B cell (primary cell): ENCODE results near the gene ACACB. TPM values are rescaled to one million over a fixed set of nuclear protein-coding genes. Genes with fewer than 3 reads are reported as not detected.

Experiments
- ATAC-seq: fragments of 200-7000 bp; cut with Tn5 transposase; one replicate; pipeline ENCODE4 v1.10.0; 2021; ENCODE audit warnings: low read depth, mild to moderate bottlenecking, moderate number of reproducible peaks, moderate library complexity
- CTCF ChIA-PET: fragments of 350-600 bp; sonication (Branson Sonifier 250); formaldehyde crosslinking; loops from one replicate; lab custom pipeline; 2021; ENCODE audit warnings: antibody characterized with exemption, inconsistent platforms; lab: Charles Lee
- POLR2A ChIA-PET: fragments of 350-600 bp; sonication (Branson Sonifier 250); formaldehyde crosslinking; loops from one replicate; lab custom pipeline; 2021; ENCODE audit warnings: antibody characterized with exemption; lab: Charles Lee
- DNase-seq: peaks from one replicate; pipeline ENCODE4 v3.0.0; 2013
- H2AFZ ChIP-seq: 2 replicates; pipeline ENCODE4 v1.6.1; 2012; ENCODE audit warnings: mild to moderate bottlenecking, low read depth, low read length; ENCODE audit not compliant: insufficient read depth, poor library complexity, severe bottlenecking
- H3K27ac ChIP-seq, 2 donors: 1 replicate in 1 of 2; 2 replicates in 1 of 2; pipeline ENCODE4 v1.5.1; 2012 to 2013; ENCODE audit warnings: low read length in 2 of 2, mild to moderate bottlenecking in 2 of 2, moderate library complexity in 1 of 2
- H3K27me3 ChIP-seq, 4 experiments: fragments of 200-600 bp in 1 of 4; sonication (generic) in 1 of 4; replicated peaks in 1 of 4; 1 replicate in 2 of 4; 2 replicates in 2 of 4; pipeline versions ENCODE4 v1.6.1 to v1.7.0; 2013 to 2016; ENCODE audit warnings: low read length in 3 of 4, mild to moderate bottlenecking in 2 of 4, mixed read lengths in 1 of 4, moderate library complexity in 1 of 4; ENCODE audit not compliant: insufficient read depth in 4 of 4, control insufficient read depth in 3 of 4; ENCODE audit errors: control extremely low read depth in 1 of 4
- H3K36me3 ChIP-seq, 2 experiments: replicated peaks in 1 of 2; 1 replicate in 1 of 2; 2 replicates in 1 of 2; pipeline versions ENCODE4 v1.6.1 to v1.7.1; 2013; ENCODE audit warnings: low read length in 1 of 2; ENCODE audit not compliant: insufficient read depth in 2 of 2, control insufficient read depth in 1 of 2; ENCODE audit errors: control extremely low read depth in 1 of 2, extremely low read depth in 1 of 2
- H3K4me1 ChIP-seq, 2 donors: fragments of 200-600 bp in 1 of 2; sonication (generic) in 1 of 2; 1 replicate in 1 of 2; 2 replicates in 1 of 2; pipeline versions ENCODE4 v1.5.1 to v1.6.1; 2013 to 2017; ENCODE audit warnings: low read length in 2 of 2; ENCODE audit not compliant: control insufficient read depth in 2 of 2, insufficient read depth in 2 of 2
- H3K4me2 ChIP-seq: replicated peaks from 2 replicates; pipeline ENCODE3; 2012; ENCODE audit warnings: mild to moderate bottlenecking, low read depth, low read length; ENCODE audit not compliant: poor library complexity, severe bottlenecking
- H3K4me3 ChIP-seq, 5 experiments: fragments of 200-600 bp in 1 of 5; sonication (generic) in 1 of 5; 1 replicate in 3 of 5; 2 replicates in 2 of 5; pipeline versions ENCODE4 v1.5.1 to v1.7.0; 2011 to 2016; ENCODE audit warnings: low read length in 4 of 5, mild to moderate bottlenecking in 4 of 5, low read depth in 2 of 5, control low read depth in 1 of 5, moderate library complexity in 1 of 5; ENCODE audit not compliant: insufficient read depth in 1 of 5; ENCODE audit errors: control extremely low read depth in 1 of 5, extremely low read depth in 1 of 5
- H3K79me2 ChIP-seq: fragments of 200-600 bp; sonication (generic); one replicate; pipeline ENCODE4 v1.6.0; 2016; ENCODE audit warnings: low read length; ENCODE audit not compliant: control insufficient read depth, insufficient read depth
- H3K9ac ChIP-seq: fragments of 200-600 bp; sonication (generic); 2 replicates; pipeline ENCODE4 v1.6.1; 2017; ENCODE audit warnings: mild to moderate bottlenecking, low read length, moderate library complexity
- H3K9me3 ChIP-seq, 3 donors: one replicate each; pipeline versions ENCODE4 v1.6.1 to v1.7.1; 2013; ENCODE audit warnings: low read length in 2 of 3; ENCODE audit not compliant: control insufficient read depth in 2 of 3, insufficient read depth in 1 of 3; ENCODE audit errors: control extremely low read depth in 1 of 3
- H4K20me1 ChIP-seq: 2 replicates; pipeline ENCODE4 v1.6.0; 2012; ENCODE audit warnings: mild to moderate bottlenecking, low read length; ENCODE audit not compliant: insufficient read depth, control insufficient read depth, poor library complexity, severe bottlenecking
- H3K27ac Mint-ChIP-seq: one replicate; pipeline ENCODE4 v1.8.0; 2021; ENCODE audit warnings: mixed read lengths
- H3K27me3 Mint-ChIP-seq: one replicate; pipeline ENCODE4 v1.8.0; 2021; ENCODE audit warnings: mixed read lengths
- H3K4me1 Mint-ChIP-seq: one replicate; pipeline ENCODE4 v1.8.0; 2021; ENCODE audit warnings: mixed read lengths
- H3K4me3 Mint-ChIP-seq: one replicate; pipeline ENCODE4 v1.8.0; 2021; ENCODE audit warnings: mixed read lengths
- H3K9me3 Mint-ChIP-seq: one replicate; pipeline ENCODE4 v1.8.0; 2022; ENCODE audit warnings: mixed read lengths; ENCODE audit not compliant: insufficient read depth
- CTCF ChIP-seq: fragments of 200-600 bp; IDR thresholded peaks from one replicate; pipeline ENCODE4 v1.8.0; 2022; ENCODE audit warnings: antibody characterized with exemption, mild to moderate bottlenecking
- EZH2 ChIP-seq: IDR thresholded peaks from 2 replicates; pipeline ENCODE4 v1.6.1; 2012; ENCODE audit warnings: borderline replicate concordance, low read depth, mild to moderate bottlenecking, moderate library complexity, low read length; ENCODE audit not compliant: insufficient read depth, poor library complexity, severe bottlenecking
- WGBS: methylation state at CpG from one replicate; pipeline ENCODE4 v1.1.5; 2013; ENCODE audit warnings: missing lambda C conversion rate; ENCODE audit not compliant: insufficient coverage; 5-methylcytosine and 5-hydroxymethylcytosine counted together
- intact Hi-C: fragments of 100-400 bp; cut with micrococcal nuclease; formaldehyde crosslinking; loops from one replicate; pipeline ENCODE4 v1.10.0; 2022
- polyA plus RNA-seq: library from polyadenylated mRNA; depleted of rRNA; stranded (reverse); fragments of >200 nt; gene quantifications from 2 replicates; pipeline ENCODE4 v1.2.3, GENCODE V29; 2012
- total RNA-seq, 2 donors: library from RNA; stranded (reverse); fragments of 120-200 nt in 1 of 2; gene quantifications; 1 replicate in 1 of 2; 2 replicates in 1 of 2; pipeline versions ENCODE4 v1.2.3 to v1.2.4, GENCODE V29; 2013 to 2022

The ACACB gene
- total and polyA plus RNA-seq, 2 donors (not counting 1 experiment from before 2014, with no cell fraction given), result 7.4 to 27.5 TPM

GRCh38 chr12:109256011-109256410 lies 139.6 kb downstream of the ACACB start:
- H3K4me3 ChIP-seq, result no peak overlapping the region
- no peak overlapping the region for H3K27ac ChIP-seq
- peaks cover 4% of the 10 kb centered on the region for H3K9me3 Mint-ChIP-seq
- CTCF ChIA-PET, result no interaction called here
- POLR2A ChIA-PET, result no interaction called here
- DNase-seq (no peak), ATAC-seq (no peak)
- no peaks in the 10 kb centered on the region for H3K79me2 ChIP-seq
- H2AFZ ChIP-seq, result no peak overlapping the region
- no peak overlapping the region for H3K27ac Mint-ChIP-seq
- no peak overlapping the region for H3K4me3 Mint-ChIP-seq
- WGBS, result 93% methylated on average over 8 of the region's 8 CpGs
- H3K4me2 ChIP-seq, result no peak overlapping the region
- H3K4me1 ChIP-seq, result no peaks in the 10 kb centered on the region
- no peak for TF ChIP-seq EZH2
- no peak for TF ChIP-seq CTCF
- no peak overlapping the region for H3K9ac ChIP-seq
- H3K9me3 ChIP-seq, result peaks cover 0 to 14% (median 13%) of the 10 kb centered on the region in 3 donors
- H4K20me1 ChIP-seq, result no peaks in the 10 kb centered on the region
- H3K4me1 Mint-ChIP-seq, result no peaks in the 10 kb centered on the region
- intact Hi-C loops, result no loop called here
- no peaks in the 10 kb centered on the region for H3K36me3 ChIP-seq
- no peaks in the 10 kb centered on the region for H3K27me3 ChIP-seq
- no peaks in the 10 kb centered on the region for H3K27me3 Mint-ChIP-seq

- no peak overlapping the region for H3K4me3 ChIP-seq
- WGBS, result 92% methylated on average over 6 of the region's 6 CpGs
- no peaks in the 10 kb centered on the region for H3K36me3 ChIP-seq
- intact Hi-C loops, result no loop called here
- no peak for DNase-seq
- no peak overlapping the region for H2AFZ ChIP-seq
- Mint-ChIP-seq H3K4me1 (no peaks in the 10 kb centered on the region), H3K27me3 (no peaks in the 10 kb centered on the region), H3K27ac (no peak overlapping the region), H3K9me3 (peaks cover 4% of the 10 kb centered on the region), H3K4me3 (no peak overlapping the region)
- no peak overlapping the region for H3K27ac ChIP-seq
- H3K9ac ChIP-seq, result no peak overlapping the region
- ChIA-PET CTCF (no interaction called here), POLR2A (no interaction called here)
- H3K9me3 ChIP-seq, result peaks cover 0 to 13% (median 9%) of the 10 kb centered on the region in 3 donors
- TF ChIP-seq EZH2 (no peak), CTCF (no peak)
- H3K4me2 ChIP-seq, result no peak overlapping the region
- H3K27me3 ChIP-seq, result no peaks in the 10 kb centered on the region
- H4K20me1 ChIP-seq, result no peaks in the 10 kb centered on the region
- no peaks in the 10 kb centered on the region for H3K79me2 ChIP-seq
- no peak for ATAC-seq
- no peaks in the 10 kb centered on the region for H3K4me1 ChIP-seq
Measured at GRCh38 chr12:109258201-109258600, 141.8 kb downstream of the ACACB start.
